ENCODE measurements around the gene PRDM15.

The PRDM15 gene

DNA sequence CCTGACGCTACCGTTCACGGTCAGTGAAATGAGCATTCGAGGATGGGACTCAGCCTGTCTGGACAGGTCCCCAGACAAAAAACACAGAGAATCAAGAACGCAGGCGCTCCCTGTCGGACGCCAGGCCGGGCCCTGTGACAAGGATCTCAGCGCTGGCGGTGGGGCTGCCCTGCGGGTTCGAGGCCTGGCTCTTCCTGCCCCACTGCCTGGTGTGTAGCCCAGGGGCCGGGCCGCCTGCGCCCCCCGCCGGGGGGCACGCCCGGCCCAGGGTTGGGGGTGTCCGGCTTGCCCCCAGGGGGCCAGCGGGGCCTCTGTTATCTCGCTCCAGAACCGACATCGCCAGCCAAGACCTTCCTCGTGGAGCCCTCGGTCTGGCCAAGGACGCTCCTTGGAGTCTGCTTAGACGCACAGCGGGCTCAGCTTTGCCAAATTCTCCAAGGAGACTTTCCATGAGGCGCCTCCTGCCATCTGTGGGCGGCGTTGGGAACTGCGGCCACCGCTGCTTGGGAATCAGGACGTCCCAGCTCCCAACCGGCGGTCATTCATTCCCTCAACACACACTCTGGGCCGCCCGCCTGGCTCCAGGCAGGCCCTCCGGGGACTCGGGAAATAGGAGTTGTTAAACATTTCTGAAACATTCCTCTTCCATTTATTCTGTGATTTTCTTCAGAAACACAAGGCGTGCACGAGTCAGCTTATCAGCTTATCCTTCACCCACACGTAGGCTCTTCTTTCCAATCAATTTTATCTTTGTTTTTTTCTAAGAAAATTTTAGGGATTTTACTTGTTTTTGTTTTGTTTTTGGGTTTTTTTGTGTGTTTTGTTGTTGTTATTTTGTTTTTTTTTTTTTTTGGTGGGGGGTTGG, 101.0 kb downstream of the PRDM15 start:
- peaks cover 39% of the 10 kb centered on the region for H3K27me3 Mint-ChIP-seq

DNA sequence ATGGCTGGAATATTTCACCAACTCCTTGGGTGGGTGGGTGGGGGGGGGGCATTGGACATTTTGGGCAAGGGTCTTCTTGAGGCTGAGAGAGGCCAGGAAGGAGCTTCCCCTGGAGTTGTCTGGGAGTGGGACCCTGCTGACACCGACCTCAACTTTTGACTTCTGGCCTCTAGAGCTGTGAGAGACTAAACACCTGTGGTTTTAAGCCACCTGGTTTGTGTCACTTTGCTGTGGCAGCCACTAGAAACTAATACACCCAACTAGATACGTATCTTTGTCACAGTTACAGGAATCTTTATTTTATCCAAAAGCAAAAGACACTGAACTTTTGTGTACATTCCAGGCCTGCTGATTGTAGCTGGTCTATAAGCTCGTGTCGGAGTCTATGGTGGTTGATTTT, 102.4 kb downstream of the PRDM15 start:
- Mint-ChIP-seq H3K9me3 (ENCODE audit: low read depth) (no peaks in the 10 kb centered on the region), H3K27me3 (peaks cover 39% of the 10 kb centered on the region), H3K36me3 (no peaks in the 10 kb centered on the region), H3K27ac (no peak overlapping the region), H3K4me3 (no peak overlapping the region), H3K4me1 (ENCODE audit: low read depth) (peaks cover 13% of the 10 kb centered on the region)

More for the DNA sequence above, 101.0 kb downstream of the PRDM15 start:
- no peaks in the 10 kb centered on the region for H3K36me3 Mint-ChIP-seq
- no peaks in the 10 kb centered on the region for H3K9me3 Mint-ChIP-seq (ENCODE audit: low read depth)
- peaks cover 13% of the 10 kb centered on the region for H3K4me1 Mint-ChIP-seq (ENCODE audit: low read depth)
- H3K4me3 Mint-ChIP-seq: no peak overlapping the region
- no peak overlapping the region for H3K27ac Mint-ChIP-seq

DNA sequence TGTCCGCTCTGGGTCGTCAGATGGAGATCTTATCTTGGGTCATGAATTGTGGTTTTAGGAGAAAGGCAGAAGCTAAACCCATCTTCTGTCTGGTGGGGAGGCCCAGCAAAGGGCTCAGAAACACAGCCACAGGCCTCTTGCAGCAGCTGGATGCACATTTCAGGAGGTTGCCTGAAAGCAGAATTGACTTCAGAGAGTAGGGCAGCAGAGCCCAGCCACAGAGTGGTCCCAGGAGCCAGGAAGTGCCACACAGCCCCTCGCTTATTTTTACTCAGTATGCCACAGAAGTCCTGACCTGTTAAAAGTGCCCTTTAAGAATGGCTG, 104.0 kb downstream of the PRDM15 start:
- Mint-ChIP-seq H3K27me3 (peaks cover 29% of the 10 kb centered on the region), H3K36me3 (no peaks in the 10 kb centered on the region), H3K9me3 (ENCODE audit: low read depth) (no peaks in the 10 kb centered on the region), H3K4me1 (ENCODE audit: low read depth) (peaks cover 13% of the 10 kb centered on the region), H3K4me3 (no peak overlapping the region), H3K27ac (no peak overlapping the region)

DNA sequence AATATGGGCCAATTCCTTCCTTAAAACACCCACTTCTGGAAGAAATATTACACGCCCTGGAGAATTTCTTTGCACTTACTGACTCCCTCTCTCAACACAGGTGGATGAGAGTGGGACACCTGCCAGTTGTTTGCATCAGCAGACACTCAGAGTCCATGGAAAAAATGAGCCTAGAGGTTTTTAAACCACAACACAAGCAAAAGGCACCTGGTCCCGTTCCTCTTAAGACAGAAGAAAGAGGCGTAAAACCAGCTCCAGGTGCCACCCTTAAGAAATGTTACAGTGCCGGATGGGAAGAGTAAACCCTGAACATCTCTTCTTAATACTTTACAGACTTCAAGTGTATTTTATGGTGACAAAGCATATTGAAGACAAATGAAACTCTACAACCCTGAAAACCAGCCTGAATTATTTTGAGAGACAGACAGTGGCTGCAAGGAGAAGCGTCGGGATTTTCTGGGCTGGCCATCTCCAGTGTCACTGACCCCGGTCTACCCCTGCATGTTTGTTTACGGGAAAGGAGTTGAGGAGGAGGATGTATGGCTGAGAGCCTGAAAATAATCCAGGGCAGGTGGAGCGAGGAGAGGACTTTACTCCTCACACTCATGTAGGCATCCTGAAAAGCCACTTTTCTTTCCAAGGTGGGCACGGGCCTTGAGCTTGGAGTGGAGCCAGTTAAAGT, 104.5 kb downstream of the PRDM15 start:
- no peak overlapping the region for H3K4me3 Mint-ChIP-seq
- no peaks in the 10 kb centered on the region for H3K9me3 Mint-ChIP-seq (ENCODE audit: low read depth)
- H3K36me3 Mint-ChIP-seq: no peaks in the 10 kb centered on the region
- H3K27ac Mint-ChIP-seq: no peak overlapping the region
- peaks cover 12% of the 10 kb centered on the region for H3K4me1 Mint-ChIP-seq (ENCODE audit: low read depth)
- H3K27me3 Mint-ChIP-seq: peaks cover 29% of the 10 kb centered on the region

DNA sequence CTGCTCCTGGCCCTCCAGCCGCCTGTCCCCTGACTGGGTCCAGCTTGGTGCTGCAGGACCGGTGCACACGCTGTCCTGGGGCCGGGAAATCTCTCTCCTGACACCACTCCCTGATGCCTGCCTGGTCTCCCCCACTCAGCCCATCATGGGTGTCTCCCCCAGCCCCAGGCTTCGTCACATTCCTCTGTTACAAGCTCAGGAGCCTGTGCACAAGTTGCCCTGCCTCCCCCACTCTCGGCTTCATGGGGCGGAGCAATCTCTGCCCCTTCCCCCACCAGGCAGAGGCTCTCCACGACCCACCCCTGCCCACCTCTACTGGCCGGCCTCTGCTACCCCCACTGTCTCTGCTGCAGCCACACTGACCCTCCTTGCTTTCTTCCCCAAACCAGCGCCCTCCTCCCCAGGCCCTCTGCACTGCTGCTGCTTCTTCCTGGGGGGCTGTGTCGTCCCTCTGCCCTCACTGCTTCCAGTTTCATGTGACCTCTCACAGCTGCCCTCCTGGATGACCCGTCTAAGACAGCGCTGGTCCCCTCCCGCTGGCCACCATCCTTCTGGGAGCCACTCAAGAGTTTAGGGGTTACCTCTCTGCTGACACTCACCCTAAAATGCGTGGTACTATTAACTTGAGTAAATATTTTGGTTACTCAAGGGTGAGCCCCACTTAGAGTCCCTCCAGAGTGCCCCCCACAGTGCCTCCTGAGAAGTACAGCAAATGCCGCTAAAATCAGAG, 106.6 kb downstream of the PRDM15 start:
- peaks cover 23% of the 10 kb centered on the region for H3K27me3 Mint-ChIP-seq
- no peak overlapping the region for H3K27ac Mint-ChIP-seq
- no peaks in the 10 kb centered on the region for H3K36me3 Mint-ChIP-seq
- H3K4me1 Mint-ChIP-seq (ENCODE audit: low read depth): peaks cover 16% of the 10 kb centered on the region
- no peak overlapping the region for H3K4me3 Mint-ChIP-seq
- no peaks in the 10 kb centered on the region for H3K9me3 Mint-ChIP-seq (ENCODE audit: low read depth)

DNA sequence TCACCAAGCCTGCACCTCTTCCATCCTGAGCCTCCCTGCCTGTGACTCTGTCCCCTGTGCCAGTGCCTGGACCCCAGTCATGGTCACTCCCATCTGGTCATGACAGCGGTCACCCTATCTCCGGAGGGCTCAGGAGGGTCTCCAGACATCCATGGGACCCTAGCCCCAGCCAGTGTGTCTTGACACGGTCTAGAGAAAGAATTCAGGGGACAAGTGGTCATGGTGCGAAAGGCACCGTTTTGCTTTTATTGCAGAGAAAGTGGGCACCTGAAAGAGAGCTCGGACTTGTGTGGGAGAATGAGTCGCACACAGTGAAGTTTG, 107.6 kb downstream of the PRDM15 start:
- Mint-ChIP-seq H3K27me3 (peaks cover 25% of the 10 kb centered on the region), H3K9me3 (ENCODE audit: low read depth) (no peaks in the 10 kb centered on the region), H3K27ac (no peak overlapping the region), H3K4me3 (no peak overlapping the region), H3K36me3 (no peaks in the 10 kb centered on the region), H3K4me1 (ENCODE audit: low read depth) (peaks cover 22% of the 10 kb centered on the region)

DNA sequence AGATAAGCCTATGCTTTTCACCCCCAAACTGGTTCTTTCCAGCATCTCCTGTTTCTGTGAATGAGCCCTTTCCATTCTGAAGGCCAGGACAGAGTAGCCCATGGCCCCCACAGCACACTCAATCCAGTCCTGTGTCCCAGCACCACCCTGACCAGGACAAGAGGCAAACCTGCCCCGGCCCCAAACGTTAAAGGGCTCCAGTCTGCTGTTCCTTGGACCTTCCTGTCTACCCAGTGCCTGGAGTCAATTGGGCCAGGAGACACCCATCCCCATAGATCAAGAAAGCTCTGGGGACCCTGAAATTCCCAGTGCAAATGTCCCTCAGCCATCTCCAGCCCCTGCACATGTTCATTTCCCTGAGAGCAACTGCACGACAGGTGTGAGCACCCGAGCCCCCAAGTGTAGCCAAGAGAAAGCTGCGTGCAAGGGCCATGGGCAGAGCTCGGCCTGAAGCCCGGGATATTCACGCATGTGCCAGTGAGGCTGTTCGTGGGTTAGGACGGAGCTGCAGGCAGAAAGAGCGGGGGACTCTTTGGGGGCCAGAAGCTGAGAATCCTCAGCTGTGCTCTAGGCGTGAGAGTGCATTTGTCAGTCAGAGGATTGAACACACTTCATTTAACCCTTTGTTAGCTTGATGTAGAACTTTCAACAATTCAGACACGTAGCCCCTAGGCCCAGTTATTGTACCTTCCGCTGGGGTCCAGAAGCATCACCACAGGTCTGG, 108.1 kb downstream of the PRDM15 start:
- Mint-ChIP-seq H3K4me1 (ENCODE audit: low read depth) (peaks cover 22% of the 10 kb centered on the region), H3K36me3 (no peaks in the 10 kb centered on the region), H3K27ac (no peak overlapping the region), H3K27me3 (peaks cover 25% of the 10 kb centered on the region), H3K4me3 (no peak overlapping the region), H3K9me3 (ENCODE audit: low read depth) (no peaks in the 10 kb centered on the region)

DNA sequence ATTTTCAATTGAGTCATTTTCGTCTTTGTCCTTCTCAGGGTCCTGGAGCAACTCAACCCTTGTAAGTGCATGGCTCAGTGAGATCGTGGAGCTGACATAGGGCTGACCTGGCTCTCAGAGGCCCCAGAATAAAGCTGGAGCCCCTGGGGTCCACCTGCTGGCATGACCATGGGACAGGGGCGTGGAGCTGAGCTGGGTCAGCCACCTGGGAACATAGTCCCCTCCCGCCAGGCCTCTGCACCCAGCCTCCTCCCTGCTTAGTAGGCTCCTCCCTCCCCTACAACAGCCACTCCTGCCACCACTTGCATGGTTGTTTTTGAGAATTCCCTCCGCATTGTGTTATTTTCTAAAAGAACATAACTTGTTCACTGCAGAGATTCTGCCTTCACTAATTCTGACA, 109.2 kb downstream of the PRDM15 start:
- no peaks in the 10 kb centered on the region for H3K9me3 Mint-ChIP-seq (ENCODE audit: low read depth)
- H3K36me3 Mint-ChIP-seq: no peaks in the 10 kb centered on the region
- H3K4me1 Mint-ChIP-seq (ENCODE audit: low read depth): peaks cover 27% of the 10 kb centered on the region
- peaks cover 31% of the 10 kb centered on the region for H3K27me3 Mint-ChIP-seq
- peak overlapping the region; percentile 33 for H3K4me3 Mint-ChIP-seq
- no peak overlapping the region for H3K27ac Mint-ChIP-seq

DNA sequence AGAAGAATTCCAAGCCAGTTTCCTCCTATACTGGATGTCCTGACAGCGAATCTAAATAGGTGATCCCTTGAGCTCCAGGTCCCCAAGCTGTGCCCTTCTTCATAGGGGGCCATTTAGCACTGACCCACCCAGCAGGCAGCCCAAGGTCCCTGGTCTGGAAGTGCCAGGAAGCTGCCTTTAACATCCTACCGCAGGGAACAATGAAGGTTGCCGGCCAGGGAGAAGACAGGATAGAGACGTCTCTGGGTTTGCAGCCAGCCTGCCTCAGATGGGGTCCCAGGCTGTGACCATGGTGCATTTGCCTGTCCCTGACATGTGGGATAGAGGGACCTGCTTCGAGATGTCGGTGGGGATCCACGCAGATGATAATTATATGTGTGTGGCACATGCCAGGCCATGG, 109.6 kb downstream of the PRDM15 start:
- no peaks in the 10 kb centered on the region for H3K36me3 Mint-ChIP-seq
- no peak overlapping the region for H3K27ac Mint-ChIP-seq
- H3K27me3 Mint-ChIP-seq: peaks cover 29% of the 10 kb centered on the region
- H3K9me3 Mint-ChIP-seq (ENCODE audit: low read depth): no peaks in the 10 kb centered on the region
- H3K4me1 Mint-ChIP-seq (ENCODE audit: low read depth): peaks cover 27% of the 10 kb centered on the region
- H3K4me3 Mint-ChIP-seq: no peak overlapping the region

DNA sequence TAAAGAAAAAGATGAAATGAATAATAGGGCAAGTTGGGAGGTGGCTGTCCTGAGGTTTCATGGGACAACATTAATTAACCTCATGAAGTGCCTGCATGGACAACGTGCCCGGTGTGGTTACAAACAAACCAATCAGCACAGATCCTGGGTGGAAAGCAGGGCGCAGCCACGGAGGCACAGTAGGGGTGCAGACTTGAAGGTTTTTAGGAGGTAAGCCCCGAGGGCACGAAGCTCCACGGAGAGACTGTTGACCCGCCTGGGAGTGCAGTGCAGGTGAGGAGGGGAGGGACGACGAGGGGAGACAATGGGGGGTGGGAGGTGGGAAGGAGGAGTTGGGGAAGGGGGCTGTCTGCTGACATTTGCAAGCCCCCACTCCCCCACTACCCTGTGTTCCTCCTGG, 110.0 kb downstream of the PRDM15 start:
- H3K36me3 Mint-ChIP-seq: no peaks in the 10 kb centered on the region
- H3K4me1 Mint-ChIP-seq (ENCODE audit: low read depth): peaks cover 27% of the 10 kb centered on the region
- peak overlapping the region; percentile 88 for H3K4me3 Mint-ChIP-seq
- H3K27ac Mint-ChIP-seq: no peak overlapping the region
- H3K27me3 Mint-ChIP-seq: peaks cover 26% of the 10 kb centered on the region
- no peaks in the 10 kb centered on the region for H3K9me3 Mint-ChIP-seq (ENCODE audit: low read depth)

DNA sequence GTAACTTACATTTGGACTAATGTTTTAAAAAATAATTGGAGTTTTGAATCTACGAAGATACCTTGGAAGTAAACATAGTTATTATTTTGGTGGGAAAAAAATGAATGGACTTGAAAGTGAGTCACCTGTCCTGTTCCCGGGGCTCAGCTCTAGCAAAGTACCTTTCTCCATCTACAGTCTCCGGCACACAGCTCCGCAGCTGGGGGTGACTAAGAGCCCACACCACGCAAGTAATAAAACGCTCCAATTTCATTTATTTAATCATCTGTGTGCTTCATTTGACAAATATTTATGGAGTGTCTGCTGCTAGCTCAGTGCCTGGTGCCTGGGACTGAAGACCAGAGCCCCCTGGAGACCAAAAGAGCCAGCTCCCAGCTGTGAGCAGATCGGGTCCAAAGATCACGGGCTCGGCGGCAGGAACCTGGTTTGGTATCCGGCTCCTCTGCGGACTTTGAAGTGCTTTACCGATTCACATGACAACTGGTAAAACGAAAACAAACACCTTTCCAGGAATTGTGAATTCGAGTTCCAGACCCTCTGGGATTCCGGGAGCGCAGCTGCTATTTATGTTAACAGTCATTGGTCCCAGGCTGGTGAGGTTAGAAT, 110.6 kb downstream of the PRDM15 start:
- H3K27me3 Mint-ChIP-seq: peaks cover 26% of the 10 kb centered on the region
- H3K36me3 Mint-ChIP-seq: no peaks in the 10 kb centered on the region
- H3K27ac Mint-ChIP-seq: no peak overlapping the region
- peaks cover 27% of the 10 kb centered on the region for H3K4me1 Mint-ChIP-seq (ENCODE audit: low read depth)
- no peaks in the 10 kb centered on the region for H3K9me3 Mint-ChIP-seq (ENCODE audit: low read depth)
- H3K4me3 Mint-ChIP-seq: peak overlapping the region; percentile 88

DNA sequence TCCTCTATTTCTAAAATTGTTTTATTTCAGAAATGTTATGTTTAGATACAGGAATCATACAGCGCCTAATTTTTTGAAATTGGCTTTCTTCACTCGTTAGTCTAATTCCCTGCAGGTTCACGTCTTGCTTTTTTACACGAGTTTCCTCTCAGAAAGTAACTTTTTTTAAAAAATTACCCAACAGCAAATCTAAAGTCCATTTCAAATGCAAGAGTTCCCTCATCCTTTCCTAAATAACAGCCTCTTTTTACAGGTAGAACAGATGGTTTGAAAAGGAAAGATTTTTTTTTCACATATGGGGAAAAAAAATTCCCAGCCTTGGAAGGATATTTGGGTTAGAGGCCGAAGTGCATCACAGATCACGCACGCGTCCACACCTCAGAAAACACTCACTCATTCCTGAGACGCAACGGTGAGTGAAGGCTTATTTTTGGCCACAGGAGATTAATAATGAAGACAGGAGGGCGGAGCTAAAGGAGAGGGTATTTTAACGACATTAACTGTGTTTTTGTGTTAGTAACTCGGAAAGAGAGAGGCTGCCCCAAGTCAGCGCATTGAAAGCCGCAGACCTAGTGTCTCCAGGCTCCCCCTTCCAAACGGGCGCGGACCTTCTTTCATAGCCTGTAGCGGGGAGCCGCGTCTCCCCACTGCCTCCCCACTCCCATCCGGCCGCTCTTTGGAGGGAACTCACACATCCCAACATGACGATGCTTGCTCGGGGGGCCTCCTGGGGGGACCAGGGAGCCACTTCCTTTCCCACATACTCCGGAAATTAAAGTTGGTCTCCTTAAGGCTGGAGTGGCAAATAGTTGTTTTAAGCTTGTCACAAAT, 111.3 kb downstream of the PRDM15 start:
- Mint-ChIP-seq H3K36me3 (no peaks in the 10 kb centered on the region), H3K4me3 (peak overlapping the region; percentile 88), H3K9me3 (ENCODE audit: low read depth) (no peaks in the 10 kb centered on the region), H3K4me1 (ENCODE audit: low read depth) (peaks cover 29% of the 10 kb centered on the region), H3K27ac (no peak overlapping the region), H3K27me3 (peaks cover 28% of the 10 kb centered on the region)

DNA sequence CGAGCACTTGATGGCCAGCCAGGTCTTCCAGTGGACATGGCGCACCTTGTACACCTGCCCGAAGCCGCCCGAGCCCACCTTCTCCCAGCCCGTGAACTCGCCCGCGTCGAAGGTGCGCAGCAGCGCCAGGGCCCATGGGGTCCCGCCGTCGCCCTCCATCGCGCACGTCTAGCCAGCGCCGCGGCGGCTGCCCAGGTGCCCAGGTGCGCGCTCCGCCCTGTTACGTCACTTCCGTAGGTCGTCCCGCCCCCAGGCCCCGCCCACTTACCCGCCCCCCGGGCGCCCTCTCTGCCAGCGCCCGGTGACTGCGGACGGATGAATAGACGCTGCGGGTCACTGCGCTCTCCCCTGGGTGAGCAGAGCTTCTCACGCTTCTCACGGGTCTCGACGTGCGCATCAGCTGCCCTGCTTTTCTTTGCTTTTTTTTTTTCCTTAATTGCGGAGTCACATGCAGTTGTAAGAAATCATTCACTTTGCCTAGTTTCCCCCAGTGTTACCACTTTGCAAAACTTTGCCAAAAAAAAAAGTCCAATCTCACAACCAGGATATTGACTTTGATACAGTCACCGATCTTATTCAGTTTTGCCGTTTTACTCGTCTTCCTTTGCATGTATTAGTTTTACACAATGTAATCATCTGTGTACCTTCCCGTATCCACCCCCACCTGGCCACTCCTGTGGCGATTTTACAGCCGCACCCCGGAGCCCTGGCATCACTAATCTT, 112.1 kb downstream of the PRDM15 start, which contains the start of gene RIPK4:
TSS of gene RIPK4 (minus strand) at position 170 of the 723 bp plus-strand sequence. CDS start at position 159, 11 bp downstream.
- H3K4me3 Mint-ChIP-seq: peak within 1 kb of the TSS; percentile 88
- H3K27ac Mint-ChIP-seq: peak within 1 kb of the TSS; percentile 59
- H3K9me3 Mint-ChIP-seq (ENCODE audit: low read depth): no peaks in the 10 kb centered on the region
- peaks cover 27% of the 10 kb centered on the region for H3K27me3 Mint-ChIP-seq
- H3K36me3 Mint-ChIP-seq: no peaks in the 10 kb centered on the region
- peaks cover 33% of the 10 kb centered on the region for H3K4me1 Mint-ChIP-seq (ENCODE audit: low read depth)
